Uterus (tissue), 2 donors: ENCODE measurements around the gene TIGAR.

Source experiments
- POLR2A ChIP-seq, 2 donors: fragments of 450-650 bp; IDR thresholded peaks; one replicate each; pipeline ENCODE4 v1.6.1; 2016; ENCODE audit warnings: antibody characterized with exemption in 2 of 2, mild to moderate bottlenecking in 1 of 2, moderate library complexity in 1 of 2
- TF ChIP-seq, protein P1 (sequence below), 4 experiments: fragments of 200-600 bp in 2 of 4; fragments of 450-650 bp in 2 of 4; sonication (generic) in 2 of 4; IDR thresholded peaks; one replicate each; pipeline ENCODE4 v1.5.1; 2016 to 2019; ENCODE audit warnings: antibody characterized with exemption in 4 of 4, mild to moderate bottlenecking in 2 of 4, moderate library complexity in 1 of 4

DNA sequence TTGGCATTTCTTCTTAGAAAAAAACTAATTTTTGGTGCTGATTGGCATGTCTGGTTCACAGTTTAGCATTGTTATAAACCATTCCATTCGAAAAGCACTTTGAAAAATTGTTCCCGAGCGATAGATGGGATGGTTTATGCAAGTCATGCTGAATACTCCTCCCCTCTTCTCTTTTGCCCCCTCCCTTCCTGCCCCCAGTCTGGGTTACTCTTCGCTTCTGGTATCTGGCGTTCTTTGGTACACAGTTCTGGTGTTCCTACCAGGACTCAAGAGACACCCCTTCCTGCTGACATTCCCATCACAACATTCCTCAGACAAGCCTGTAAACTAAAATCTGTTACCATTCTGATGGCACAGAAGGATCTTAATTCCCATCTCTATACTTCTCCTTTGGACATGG, 20.1 kb upstream of the TIGAR start:
- TF ChIP-seq, protein P1, sequence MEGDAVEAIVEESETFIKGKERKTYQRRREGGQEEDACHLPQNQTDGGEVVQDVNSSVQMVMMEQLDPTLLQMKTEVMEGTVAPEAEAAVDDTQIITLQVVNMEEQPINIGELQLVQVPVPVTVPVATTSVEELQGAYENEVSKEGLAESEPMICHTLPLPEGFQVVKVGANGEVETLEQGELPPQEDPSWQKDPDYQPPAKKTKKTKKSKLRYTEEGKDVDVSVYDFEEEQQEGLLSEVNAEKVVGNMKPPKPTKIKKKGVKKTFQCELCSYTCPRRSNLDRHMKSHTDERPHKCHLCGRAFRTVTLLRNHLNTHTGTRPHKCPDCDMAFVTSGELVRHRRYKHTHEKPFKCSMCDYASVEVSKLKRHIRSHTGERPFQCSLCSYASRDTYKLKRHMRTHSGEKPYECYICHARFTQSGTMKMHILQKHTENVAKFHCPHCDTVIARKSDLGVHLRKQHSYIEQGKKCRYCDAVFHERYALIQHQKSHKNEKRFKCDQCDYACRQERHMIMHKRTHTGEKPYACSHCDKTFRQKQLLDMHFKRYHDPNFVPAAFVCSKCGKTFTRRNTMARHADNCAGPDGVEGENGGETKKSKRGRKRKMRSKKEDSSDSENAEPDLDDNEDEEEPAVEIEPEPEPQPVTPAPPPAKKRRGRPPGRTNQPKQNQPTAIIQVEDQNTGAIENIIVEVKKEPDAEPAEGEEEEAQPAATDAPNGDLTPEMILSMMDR (IDR thresholded peaks at IDR 0.05) = no peak
- no peak for TF ChIP-seq POLR2A (IDR thresholded peaks at IDR 0.05)
